22Rv1 (cell line): ENCODE results near the gene CES2.

Source experiments
- H3K27ac ChIP-seq: fragments of 450-650 bp; 2 replicates; pipeline ENCODE4 v1.5.1; 2017
- CTCF ChIP-seq: fragments of 450-650 bp; IDR thresholded peaks from 2 replicates; pipeline ENCODE4 v1.5.1; 2017; ENCODE audit warnings: mild to moderate bottlenecking
- ZFX ChIP-seq: fragments of 450-650 bp; IDR thresholded peaks from 2 replicates; pipeline ENCODE4 v1.6.1; 2017; ENCODE audit warnings: antibody characterized with exemption, borderline replicate concordance

Gene CES2

GRCh38 chr16:66970775-66971720, 35.7 kb downstream of the CES2 start:
- no peak for TF ChIP-seq ZFX
- TF ChIP-seq CTCF: no peak
- no peak overlapping the region for H3K27ac ChIP-seq

DNA sequence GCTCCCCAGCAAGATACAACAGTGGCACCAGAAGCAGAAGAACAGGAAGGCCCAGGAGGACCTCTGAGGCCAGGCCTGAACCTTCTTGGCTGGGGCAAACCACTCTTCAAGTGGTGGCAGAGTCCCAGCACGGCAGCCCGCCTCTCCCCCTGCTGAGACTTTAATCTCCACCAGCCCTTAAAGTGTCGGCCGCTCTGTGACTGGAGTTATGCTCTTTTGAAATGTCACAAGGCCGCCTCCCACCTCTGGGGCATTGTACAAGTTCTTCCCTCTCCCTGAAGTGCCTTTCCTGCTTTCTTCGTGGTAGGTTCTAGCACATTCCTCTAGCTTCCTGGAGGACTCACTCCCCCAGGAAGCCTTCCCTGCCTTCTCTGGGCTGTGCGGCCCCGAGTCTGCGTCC, 37.7 kb downstream of the CES2 start:
- H3K27ac ChIP-seq: no peak overlapping the region; the same call in 1 of the 2 replicates
- TF ChIP-seq ZFX (no peak), CTCF (no peak)

- TF ChIP-seq ZFX (no peak), CTCF (no peak)
- peak overlapping the region; percentile 60 for H3K27ac ChIP-seq
These were observed 38.4 kb downstream of the CES2 start for GRCh38 chr16:66973716-66974115.

- H3K27ac ChIP-seq: peak overlapping the region; percentile 60
These were observed 39.0 kb downstream of the CES2 start for GRCh38 chr16:66974156-66974931.

GRCh38 chr16:66974932-66975246, 39.6 kb downstream of the CES2 start:
- peak overlapping the region; percentile 60 for H3K27ac ChIP-seq

- TF ChIP-seq ZFX (no peak), CTCF (no peak)
- peak overlapping the region; percentile 60 for H3K27ac ChIP-seq
These were observed 40.1 kb downstream of the CES2 start for GRCh38 chr16:66975302-66975893.

DNA sequence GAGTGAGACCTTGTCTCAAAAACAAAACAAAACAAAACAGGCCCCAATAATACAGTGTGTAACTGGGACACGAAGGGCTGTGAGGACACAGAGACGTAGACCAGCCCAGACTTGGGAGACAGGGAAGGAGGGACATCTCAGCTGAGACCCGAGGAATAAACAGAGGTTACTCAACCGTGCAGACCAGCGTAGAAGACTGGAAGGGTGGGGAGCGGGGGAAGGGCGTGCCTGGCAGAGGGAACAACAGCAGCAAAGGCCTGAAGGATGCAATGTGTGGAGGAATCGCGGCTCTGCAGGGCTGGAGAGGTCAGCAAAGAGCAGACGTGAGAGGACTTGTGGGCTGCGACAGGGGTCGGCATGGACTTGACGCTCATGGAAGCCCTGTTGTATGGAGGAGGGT, 41.4 kb downstream of the CES2 start:
- TF ChIP-seq ZFX (no peak), CTCF (no peak)
- H3K27ac ChIP-seq: 0 out of 2 replicates have a peak overlapping the region, but pooled peaks have one; percentile 15
